Measurements from ENCODE around the gene DHX40. TPM values are rescaled to one million over a fixed set of nuclear protein-coding genes. Genes with fewer than 3 reads are reported as not detected.

The DHX40 gene
- total and polyA plus RNA-seq, 2 of the 13 experiments (the other 11 are each of a cell fraction or from before 2014, with no cell fraction given) = 22.2 to 37.0 TPM

DNA sequence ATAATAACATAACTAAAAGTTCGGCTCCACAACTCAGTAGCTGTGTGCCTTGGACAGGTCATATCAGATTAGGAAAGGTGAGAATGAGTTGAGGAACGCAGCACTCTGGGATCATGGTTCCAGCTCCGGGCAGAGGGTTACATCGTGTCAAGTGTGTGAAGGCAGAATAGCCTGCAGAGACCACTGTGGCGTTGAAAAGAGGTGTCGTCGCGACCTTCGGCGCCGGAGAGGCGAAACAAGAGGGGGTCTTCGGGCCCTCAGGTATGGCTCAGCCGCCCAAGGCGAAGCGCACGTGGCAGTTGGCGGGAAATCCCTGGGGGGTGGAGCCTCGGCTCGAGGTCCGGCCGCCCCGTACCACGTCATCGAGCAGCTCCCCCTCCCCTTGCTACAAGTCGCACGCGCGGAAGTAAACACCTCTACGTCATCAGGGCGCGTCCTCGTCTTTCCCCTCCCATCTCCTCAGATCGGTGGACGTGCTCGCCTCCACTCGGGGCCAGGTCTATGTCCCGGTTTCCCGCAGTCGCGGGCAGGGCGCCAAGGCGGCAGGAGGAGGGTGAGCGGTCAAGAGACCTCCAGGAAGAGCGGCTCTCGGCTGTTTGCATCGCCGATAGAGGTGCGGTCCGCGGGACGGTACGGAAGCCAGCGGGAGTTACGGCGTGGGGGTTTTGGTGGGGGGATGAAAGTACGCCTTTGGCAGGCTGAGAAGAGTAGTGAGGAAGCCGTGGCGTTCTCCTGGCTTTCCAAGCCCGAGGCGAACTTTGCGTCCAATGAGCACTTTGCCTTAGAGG is at the start of gene DHX40 (continued):
- peak; percentile 96 for TF ChIP-seq ZNF430 (CRISPR knock-in tag; IDR thresholded peaks at IDR 0.05)
- no peak for TF ChIP-seq ZNF432 (CRISPR knock-in tag; IDR thresholded peaks at IDR 0.05; ENCODE audit: borderline replicate concordance)
- no peak for TF ChIP-seq ATAD3A (CRISPR knock-in tag; IDR thresholded peaks at IDR 0.05)
- TF ChIP-seq FOXK2 (IDR thresholded peaks at IDR 0.05) = peak; percentile 98
- TF ChIP-seq GFI1 (CRISPR knock-in tag; IDR thresholded peaks at IDR 0.05; ENCODE audit: borderline replicate concordance) = peak; percentile 88
- TF ChIP-seq, protein P1, sequence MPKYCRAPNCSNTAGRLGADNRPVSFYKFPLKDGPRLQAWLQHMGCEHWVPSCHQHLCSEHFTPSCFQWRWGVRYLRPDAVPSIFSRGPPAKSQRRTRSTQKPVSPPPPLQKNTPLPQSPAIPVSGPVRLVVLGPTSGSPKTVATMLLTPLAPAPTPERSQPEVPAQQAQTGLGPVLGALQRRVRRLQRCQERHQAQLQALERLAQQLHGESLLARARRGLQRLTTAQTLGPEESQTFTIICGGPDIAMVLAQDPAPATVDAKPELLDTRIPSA (CRISPR knock-in tag; IDR thresholded peaks at IDR 0.05; ENCODE audit: borderline replicate concordance) = peak; percentile 97
- peak; percentile 82 for TF ChIP-seq ZNF703 (CRISPR knock-in tag; IDR thresholded peaks at IDR 0.05; ENCODE audit: borderline replicate concordance)
- TF ChIP-seq ZNF644 (CRISPR knock-in tag; IDR thresholded peaks at IDR 0.05; ENCODE audit: low read depth) = 0 out of 2 replicates have a peak, but pooled peaks have one; percentile 9
- TF ChIP-seq ZNF816 (CRISPR knock-in tag; IDR thresholded peaks at IDR 0.05; ENCODE audit: borderline replicate concordance) = no peak; the same call in 1 of the 2 replicates
- TF ChIP-seq EHMT2 (IDR thresholded peaks at IDR 0.05; ENCODE audit: borderline replicate concordance, low read depth, low read length) = no peak
- peak; percentile 85 for TF ChIP-seq FOXP4 (CRISPR knock-in tag; IDR thresholded peaks at IDR 0.05)
- TF ChIP-seq ZNF83 (CRISPR knock-in tag; IDR thresholded peaks at IDR 0.05; ENCODE audit: borderline replicate concordance) = no peak; the same call in none of the 2 replicates
- TF ChIP-seq ZNF672 (CRISPR knock-in tag; IDR thresholded peaks at IDR 0.05) = 0 out of 2 replicates have a peak, but pooled peaks have one; percentile 57
- peak; percentile 93 for TF ChIP-seq ZNF777 (CRISPR knock-in tag; IDR thresholded peaks at IDR 0.05)
- TF ChIP-seq ZNF724P (CRISPR knock-in tag; IDR thresholded peaks at IDR 0.05; ENCODE audit: borderline replicate concordance) = peak; percentile 17; the same call in 1 of the 2 replicates
- no peak for TF ChIP-seq SOX13 (IDR thresholded peaks at IDR 0.05)
- TF ChIP-seq SOX13 (CRISPR knock-in tag; conservative IDR thresholded peaks at IDR 0.05 in 1 of 2, IDR thresholded peaks at IDR 0.05 in 1 of 2) = 0 out of 4 replicates have a peak, but pooled peaks of 1 of the 2 experiments have one; percentile 34
- no peak for TF ChIP-seq ZBED4 (CRISPR knock-in tag; IDR thresholded peaks at IDR 0.05; ENCODE audit: borderline replicate concordance)
- TF ChIP-seq NAIF1 (CRISPR knock-in tag; IDR thresholded peaks at IDR 0.05; ENCODE audit: borderline replicate concordance) = peak; percentile 95; the same call in 1 of the 2 replicates
- TF ChIP-seq PHF21A (CRISPR knock-in tag; IDR thresholded peaks at IDR 0.05) = no peak; the same call in 1 of the 2 replicates
- TF ChIP-seq, protein P2, sequence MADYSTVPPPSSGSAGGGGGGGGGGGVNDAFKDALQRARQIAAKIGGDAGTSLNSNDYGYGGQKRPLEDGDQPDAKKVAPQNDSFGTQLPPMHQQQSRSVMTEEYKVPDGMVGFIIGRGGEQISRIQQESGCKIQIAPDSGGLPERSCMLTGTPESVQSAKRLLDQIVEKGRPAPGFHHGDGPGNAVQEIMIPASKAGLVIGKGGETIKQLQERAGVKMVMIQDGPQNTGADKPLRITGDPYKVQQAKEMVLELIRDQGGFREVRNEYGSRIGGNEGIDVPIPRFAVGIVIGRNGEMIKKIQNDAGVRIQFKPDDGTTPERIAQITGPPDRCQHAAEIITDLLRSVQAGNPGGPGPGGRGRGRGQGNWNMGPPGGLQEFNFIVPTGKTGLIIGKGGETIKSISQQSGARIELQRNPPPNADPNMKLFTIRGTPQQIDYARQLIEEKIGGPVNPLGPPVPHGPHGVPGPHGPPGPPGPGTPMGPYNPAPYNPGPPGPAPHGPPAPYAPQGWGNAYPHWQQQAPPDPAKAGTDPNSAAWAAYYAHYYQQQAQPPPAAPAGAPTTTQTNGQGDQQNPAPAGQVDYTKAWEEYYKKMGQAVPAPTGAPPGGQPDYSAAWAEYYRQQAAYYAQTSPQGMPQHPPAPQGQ (CRISPR knock-in tag; IDR thresholded peaks at IDR 0.05; ENCODE audit: borderline replicate concordance) = no peak

Measured in HepG2 (cell line).